B cell (primary cell): ENCODE measurements around the gene MYL10. TPM values are rescaled to one million over a fixed set of nuclear protein-coding genes. Genes with fewer than 3 reads are reported as not detected.

Source experiments
- ATAC-seq: fragments of 200-7000 bp; cut with Tn5 transposase; one replicate; pipeline ENCODE4 v1.10.0; 2021; ENCODE audit warnings: low read depth, mild to moderate bottlenecking, moderate number of reproducible peaks, moderate library complexity
- CTCF ChIA-PET: fragments of 350-600 bp; sonication (Branson Sonifier 250); formaldehyde crosslinking; loops from one replicate; lab custom pipeline; 2021; ENCODE audit warnings: antibody characterized with exemption, inconsistent platforms; lab: Charles Lee
- POLR2A ChIA-PET: fragments of 350-600 bp; sonication (Branson Sonifier 250); formaldehyde crosslinking; loops from one replicate; lab custom pipeline; 2021; ENCODE audit warnings: antibody characterized with exemption; lab: Charles Lee
- DNase-seq: peaks from one replicate; pipeline ENCODE4 v3.0.0; 2013
- H2AFZ ChIP-seq: 2 replicates; pipeline ENCODE4 v1.6.1; 2012; ENCODE audit warnings: mild to moderate bottlenecking, low read depth, low read length; ENCODE audit not compliant: insufficient read depth, poor library complexity, severe bottlenecking
- H3K27ac ChIP-seq, 2 donors: 1 replicate in 1 of 2; 2 replicates in 1 of 2; pipeline ENCODE4 v1.5.1; 2012 to 2013; ENCODE audit warnings: low read length in 2 of 2, mild to moderate bottlenecking in 2 of 2, moderate library complexity in 1 of 2
- H3K27me3 ChIP-seq, 4 experiments: fragments of 200-600 bp in 1 of 4; sonication (generic) in 1 of 4; replicated peaks in 1 of 4; 1 replicate in 2 of 4; 2 replicates in 2 of 4; pipeline versions ENCODE4 v1.6.1 to v1.7.0; 2013 to 2016; ENCODE audit warnings: low read length in 3 of 4, mild to moderate bottlenecking in 2 of 4, mixed read lengths in 1 of 4, moderate library complexity in 1 of 4; ENCODE audit not compliant: insufficient read depth in 4 of 4, control insufficient read depth in 3 of 4; ENCODE audit errors: control extremely low read depth in 1 of 4
- H3K36me3 ChIP-seq, 2 experiments: replicated peaks in 1 of 2; 1 replicate in 1 of 2; 2 replicates in 1 of 2; pipeline versions ENCODE4 v1.6.1 to v1.7.1; 2013; ENCODE audit warnings: low read length in 1 of 2; ENCODE audit not compliant: insufficient read depth in 2 of 2, control insufficient read depth in 1 of 2; ENCODE audit errors: control extremely low read depth in 1 of 2, extremely low read depth in 1 of 2
- H3K4me1 ChIP-seq, 2 donors: fragments of 200-600 bp in 1 of 2; sonication (generic) in 1 of 2; 1 replicate in 1 of 2; 2 replicates in 1 of 2; pipeline versions ENCODE4 v1.5.1 to v1.6.1; 2013 to 2017; ENCODE audit warnings: low read length in 2 of 2; ENCODE audit not compliant: control insufficient read depth in 2 of 2, insufficient read depth in 2 of 2
- H3K4me2 ChIP-seq: replicated peaks from 2 replicates; pipeline ENCODE3; 2012; ENCODE audit warnings: mild to moderate bottlenecking, low read depth, low read length; ENCODE audit not compliant: poor library complexity, severe bottlenecking
- H3K4me3 ChIP-seq, 5 experiments: fragments of 200-600 bp in 1 of 5; sonication (generic) in 1 of 5; 1 replicate in 3 of 5; 2 replicates in 2 of 5; pipeline versions ENCODE4 v1.5.1 to v1.7.0; 2011 to 2016; ENCODE audit warnings: low read length in 4 of 5, mild to moderate bottlenecking in 4 of 5, low read depth in 2 of 5, control low read depth in 1 of 5, moderate library complexity in 1 of 5; ENCODE audit not compliant: insufficient read depth in 1 of 5; ENCODE audit errors: control extremely low read depth in 1 of 5, extremely low read depth in 1 of 5
- H3K79me2 ChIP-seq: fragments of 200-600 bp; sonication (generic); one replicate; pipeline ENCODE4 v1.6.0; 2016; ENCODE audit warnings: low read length; ENCODE audit not compliant: control insufficient read depth, insufficient read depth
- H3K9ac ChIP-seq: fragments of 200-600 bp; sonication (generic); 2 replicates; pipeline ENCODE4 v1.6.1; 2017; ENCODE audit warnings: mild to moderate bottlenecking, low read length, moderate library complexity
- H3K9me3 ChIP-seq, 3 donors: one replicate each; pipeline versions ENCODE4 v1.6.1 to v1.7.1; 2013; ENCODE audit warnings: low read length in 2 of 3; ENCODE audit not compliant: control insufficient read depth in 2 of 3, insufficient read depth in 1 of 3; ENCODE audit errors: control extremely low read depth in 1 of 3
- H4K20me1 ChIP-seq: 2 replicates; pipeline ENCODE4 v1.6.0; 2012; ENCODE audit warnings: mild to moderate bottlenecking, low read length; ENCODE audit not compliant: insufficient read depth, control insufficient read depth, poor library complexity, severe bottlenecking
- H3K27ac Mint-ChIP-seq: one replicate; pipeline ENCODE4 v1.8.0; 2021; ENCODE audit warnings: mixed read lengths
- H3K27me3 Mint-ChIP-seq: one replicate; pipeline ENCODE4 v1.8.0; 2021; ENCODE audit warnings: mixed read lengths
- H3K4me1 Mint-ChIP-seq: one replicate; pipeline ENCODE4 v1.8.0; 2021; ENCODE audit warnings: mixed read lengths
- H3K4me3 Mint-ChIP-seq: one replicate; pipeline ENCODE4 v1.8.0; 2021; ENCODE audit warnings: mixed read lengths
- H3K9me3 Mint-ChIP-seq: one replicate; pipeline ENCODE4 v1.8.0; 2022; ENCODE audit warnings: mixed read lengths; ENCODE audit not compliant: insufficient read depth
- EZH2 ChIP-seq: IDR thresholded peaks from 2 replicates; pipeline ENCODE4 v1.6.1; 2012; ENCODE audit warnings: borderline replicate concordance, low read depth, mild to moderate bottlenecking, moderate library complexity, low read length; ENCODE audit not compliant: insufficient read depth, poor library complexity, severe bottlenecking
- WGBS: methylation state at CpG from one replicate; pipeline ENCODE4 v1.1.5; 2013; ENCODE audit warnings: missing lambda C conversion rate; ENCODE audit not compliant: insufficient coverage; 5-methylcytosine and 5-hydroxymethylcytosine counted together
- intact Hi-C: fragments of 100-400 bp; cut with micrococcal nuclease; formaldehyde crosslinking; loops from one replicate; pipeline ENCODE4 v1.10.0; 2022
- polyA plus RNA-seq: library from polyadenylated mRNA; depleted of rRNA; stranded (reverse); fragments of >200 nt; gene quantifications from 2 replicates; pipeline ENCODE4 v1.2.3, GENCODE V29; 2012
- total RNA-seq, 2 donors: library from RNA; stranded (reverse); fragments of 120-200 nt in 1 of 2; gene quantifications; 1 replicate in 1 of 2; 2 replicates in 1 of 2; pipeline versions ENCODE4 v1.2.3 to v1.2.4, GENCODE V29; 2013 to 2022
- TF ChIP-seq, protein P1 (sequence below): fragments of 200-600 bp; IDR thresholded peaks from one replicate; pipeline ENCODE4 v1.8.0; 2022; ENCODE audit warnings: antibody characterized with exemption, mild to moderate bottlenecking

Gene MYL10
- total and polyA plus RNA-seq, 2 donors (not counting 1 experiment from before 2014, with no cell fraction given), result not detected

DNA sequence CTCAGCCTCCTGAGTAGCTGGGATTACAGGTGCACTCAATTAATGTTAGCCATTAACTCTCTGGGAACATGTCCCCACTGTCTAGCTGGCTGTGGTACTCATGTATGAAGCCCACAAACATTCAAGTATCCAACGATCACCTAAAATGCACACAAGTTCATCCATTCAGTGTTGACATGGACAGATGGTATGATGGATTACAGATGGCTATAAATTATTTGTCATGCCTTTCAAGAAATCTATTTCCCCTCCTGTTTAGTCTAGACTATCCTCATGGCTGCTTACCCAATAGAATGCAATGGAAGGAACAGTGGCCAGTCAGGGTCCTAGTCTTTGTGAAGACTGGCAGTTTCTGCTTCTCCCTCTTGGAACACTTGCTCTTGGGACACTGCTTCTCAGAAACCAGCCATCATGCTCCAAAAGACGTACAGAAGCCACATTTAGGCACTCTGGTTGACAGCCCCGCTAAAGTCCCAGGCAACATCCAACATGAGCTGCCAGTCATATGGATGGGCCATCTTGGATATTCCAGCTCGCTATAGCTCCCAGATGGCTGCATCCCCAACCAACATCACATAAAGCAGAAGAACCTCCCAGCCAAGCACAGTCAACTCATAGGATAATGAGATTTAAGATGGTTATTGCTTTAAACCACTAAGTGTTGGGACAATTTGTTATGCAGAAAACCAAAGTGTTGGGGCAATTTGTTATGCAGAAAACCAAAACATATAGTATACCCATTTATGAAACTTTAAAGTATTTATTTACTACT is 33.1 kb downstream of the MYL10 start:
- ATAC-seq (no peak), DNase-seq (no peak)
- Histone ChIP-seq H3K9ac (no peak overlapping the region), H3K4me3 (no peak overlapping the region), H3K9me3 (no peaks in the 10 kb centered on the region), H3K4me2 (no peak overlapping the region), H3K79me2 (no peaks in the 10 kb centered on the region), H3K27ac (no peak overlapping the region), H2AFZ (no peak overlapping the region), H4K20me1 (no peaks in the 10 kb centered on the region), H3K27me3 (peaks cover 0 to 3% (median 0%) of the 10 kb centered on the region in 4 experiments), H3K4me1 (no peaks in the 10 kb centered on the region), H3K36me3 (no peaks in the 10 kb centered on the region)
- ChIA-PET CTCF (interaction anchor here (0.9 kb wide), 1 partner anchor 640 kb away, joined by 3 read pairs; no protein-coding TSS in a partner anchor), POLR2A (no interaction called here)
- H3K27ac Mint-ChIP-seq, result no peak overlapping the region
- WGBS, result 97% methylated on average over 2 of the region's 4 CpGs
- no peaks in the 10 kb centered on the region for H3K4me1 Mint-ChIP-seq
- H3K9me3 Mint-ChIP-seq, result no peaks in the 10 kb centered on the region
- TF ChIP-seq, protein P1, sequence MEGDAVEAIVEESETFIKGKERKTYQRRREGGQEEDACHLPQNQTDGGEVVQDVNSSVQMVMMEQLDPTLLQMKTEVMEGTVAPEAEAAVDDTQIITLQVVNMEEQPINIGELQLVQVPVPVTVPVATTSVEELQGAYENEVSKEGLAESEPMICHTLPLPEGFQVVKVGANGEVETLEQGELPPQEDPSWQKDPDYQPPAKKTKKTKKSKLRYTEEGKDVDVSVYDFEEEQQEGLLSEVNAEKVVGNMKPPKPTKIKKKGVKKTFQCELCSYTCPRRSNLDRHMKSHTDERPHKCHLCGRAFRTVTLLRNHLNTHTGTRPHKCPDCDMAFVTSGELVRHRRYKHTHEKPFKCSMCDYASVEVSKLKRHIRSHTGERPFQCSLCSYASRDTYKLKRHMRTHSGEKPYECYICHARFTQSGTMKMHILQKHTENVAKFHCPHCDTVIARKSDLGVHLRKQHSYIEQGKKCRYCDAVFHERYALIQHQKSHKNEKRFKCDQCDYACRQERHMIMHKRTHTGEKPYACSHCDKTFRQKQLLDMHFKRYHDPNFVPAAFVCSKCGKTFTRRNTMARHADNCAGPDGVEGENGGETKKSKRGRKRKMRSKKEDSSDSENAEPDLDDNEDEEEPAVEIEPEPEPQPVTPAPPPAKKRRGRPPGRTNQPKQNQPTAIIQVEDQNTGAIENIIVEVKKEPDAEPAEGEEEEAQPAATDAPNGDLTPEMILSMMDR, result no peak
- TF ChIP-seq EZH2, result no peak
- intact Hi-C loops, result no loop called here
- no peaks in the 10 kb centered on the region for H3K27me3 Mint-ChIP-seq
- no peak overlapping the region for H3K4me3 Mint-ChIP-seq

GRCh38 chr7:101595246-101595645 is 33.9 kb downstream of the MYL10 start:
- Mint-ChIP-seq H3K4me1 (no peaks in the 10 kb centered on the region), H3K27me3 (no peaks in the 10 kb centered on the region), H3K4me3 (no peak overlapping the region), H3K9me3 (no peaks in the 10 kb centered on the region), H3K27ac (no peak overlapping the region)
- ChIA-PET CTCF (no interaction called here), POLR2A (no interaction called here)
- WGBS, result 100% methylated on average over 1 of the region's 1 CpG
- Histone ChIP-seq H3K27ac (no peak overlapping the region), H3K4me1 (no peaks in the 10 kb centered on the region), H3K9ac (no peak overlapping the region), H3K4me2 (no peak overlapping the region), H3K4me3 (no peak overlapping the region), H3K79me2 (no peaks in the 10 kb centered on the region), H3K36me3 (no peaks in the 10 kb centered on the region), H3K27me3 (peaks cover 0 to 3% (median 0%) of the 10 kb centered on the region in 4 experiments), H3K9me3 (no peaks in the 10 kb centered on the region), H2AFZ (no peak overlapping the region), H4K20me1 (no peaks in the 10 kb centered on the region)
- intact Hi-C loops, result no loop called here
- DNase-seq (no peak), ATAC-seq (no peak)
- TF ChIP-seq, protein P1, result no peak
- no peak for TF ChIP-seq EZH2
